GM04504 (cell line): ENCODE results near the gene ATF7IP.

Experiments
- DNase-seq: peaks from one replicate; pipeline ENCODE4 v3.0.0-alpha.2; 2012; ENCODE audit warnings: low read depth

Gene ATF7IP

GRCh38 chr12:14410841-14411569 lies 45.5 kb downstream of the ATF7IP start:
- no peak for DNase-seq

GRCh38 chr12:14416658-14417057 lies 51.2 kb downstream of the ATF7IP start:
- DNase-seq, result no peak

GRCh38 chr12:14417715-14418114 lies 52.2 kb downstream of the ATF7IP start:
- DNase-seq, result peak; percentile 68

GRCh38 chr12:14418451-14418890 lies 53.0 kb downstream of the ATF7IP start:
- DNase-seq, result no peak

GRCh38 chr12:14422516-14423230 lies 57.2 kb downstream of the ATF7IP start:
- DNase-seq, result no peak

GRCh38 chr12:14424545-14424944 lies 59.1 kb downstream of the ATF7IP start:
- no peak for DNase-seq

GRCh38 chr12:14426792-14427191 lies 61.3 kb downstream of the ATF7IP start:
- DNase-seq, result no peak

- DNase-seq, result no peak
These were observed 62.4 kb downstream of the ATF7IP start for GRCh38 chr12:14427929-14428328.

GRCh38 chr12:14430394-14430986 lies 65.0 kb downstream of the ATF7IP start:
- DNase-seq, result no peak

GRCh38 chr12:14431975-14432374 lies 66.5 kb downstream of the ATF7IP start:
- DNase-seq, result no peak

- DNase-seq, result no peak
These were observed 70.1 kb downstream of the ATF7IP start for GRCh38 chr12:14435627-14436026.

- DNase-seq, result no peak
These were observed 76.9 kb downstream of the ATF7IP start for GRCh38 chr12:14442221-14442881.

- peak; percentile 3 for DNase-seq
These were observed 78.0 kb downstream of the ATF7IP start for GRCh38 chr12:14443531-14443930.

GRCh38 chr12:14450479-14450878 lies 85.0 kb downstream of the ATF7IP start:
- no peak for DNase-seq

GRCh38 chr12:14452336-14452735 lies 86.9 kb downstream of the ATF7IP start:
- no peak for DNase-seq

GRCh38 chr12:14452865-14453264 lies 87.4 kb downstream of the ATF7IP start:
- no peak for DNase-seq

- DNase-seq, result peak; percentile 5
These were observed 88.8 kb downstream of the ATF7IP start for GRCh38 chr12:14454098-14454907.

GRCh38 chr12:14460212-14460841 lies 94.8 kb downstream of the ATF7IP start:
- no peak for DNase-seq

- no peak for DNase-seq
These were observed 106.0 kb downstream of the ATF7IP start for GRCh38 chr12:14471497-14471896.

GRCh38 chr12:14473707-14474287 lies 108.3 kb downstream of the ATF7IP start:
- peak; percentile 1 for DNase-seq

- no peak for DNase-seq
These were observed 113.5 kb downstream of the ATF7IP start for GRCh38 chr12:14479004-14479403.
